IPS DF 4.7 (cell line): ENCODE results near the gene ARMH1.
"Not testable (repeated sequence)": the region's sequence is repeated elsewhere in the genome, so short reads cannot be mapped to it uniquely, and the experiment has no call there.

Experiments
- DNase-seq: peaks from one replicate; pipeline ENCODE4 v3.0.0-alpha.2; 2013; ENCODE audit warnings: low spot score; ENCODE audit errors: extremely low read depth

ARMH1 gene

GRCh38 chr1:44666719-44667118, 7.8 kb upstream of the ARMH1 start:
- DNase-seq, result not testable (repeated sequence)

- no peak for DNase-seq
Measured at GRCh38 chr1:44670751-44671640, 3.5 kb upstream of the ARMH1 start.

DNA sequence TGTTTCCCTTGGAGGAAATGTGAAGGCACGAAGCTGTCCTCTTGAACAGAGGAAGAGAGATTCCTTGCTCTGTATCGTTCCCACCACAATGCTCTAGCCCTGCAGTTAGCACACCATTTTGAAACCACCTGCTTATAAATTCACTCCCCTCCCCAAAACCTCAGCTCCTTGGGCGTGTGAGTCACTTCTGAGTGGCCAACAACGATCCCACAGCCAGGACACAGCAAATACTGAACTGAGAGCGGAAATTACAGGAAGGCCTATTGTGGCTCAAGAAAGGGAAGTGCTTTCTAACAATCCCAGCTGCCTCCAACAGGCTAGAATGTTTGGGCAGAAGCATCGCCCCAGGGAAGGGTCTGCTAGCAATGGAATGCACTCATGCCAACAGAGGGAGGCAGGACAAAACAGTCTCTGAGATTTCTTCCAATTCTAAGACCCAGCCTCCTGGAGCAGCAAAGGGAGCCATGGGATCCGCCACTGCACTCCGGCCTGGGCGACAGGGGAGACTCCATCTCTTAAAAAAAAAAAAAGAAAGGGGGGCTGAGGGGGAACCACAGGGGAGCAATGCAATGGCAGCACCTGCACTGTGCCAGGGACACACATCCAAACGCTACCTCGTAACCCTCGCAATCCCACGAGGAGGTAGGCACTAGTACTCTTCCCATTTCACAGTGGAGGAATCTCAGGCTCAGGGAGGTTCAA, 2.1 kb upstream of the ARMH1 start:
- DNase-seq, result no peak

GRCh38 chr1:44672961-44673674, 1.4 kb upstream of the ARMH1 start:
- DNase-seq, result no peak

GRCh38 chr1:44673675-44674112, 820 bp upstream of the ARMH1 start:
- DNase-seq, result no peak

- DNase-seq, result no peak
Measured at GRCh38 chr1:44675186-44675585, 672 bp downstream of the ARMH1 start.

DNA sequence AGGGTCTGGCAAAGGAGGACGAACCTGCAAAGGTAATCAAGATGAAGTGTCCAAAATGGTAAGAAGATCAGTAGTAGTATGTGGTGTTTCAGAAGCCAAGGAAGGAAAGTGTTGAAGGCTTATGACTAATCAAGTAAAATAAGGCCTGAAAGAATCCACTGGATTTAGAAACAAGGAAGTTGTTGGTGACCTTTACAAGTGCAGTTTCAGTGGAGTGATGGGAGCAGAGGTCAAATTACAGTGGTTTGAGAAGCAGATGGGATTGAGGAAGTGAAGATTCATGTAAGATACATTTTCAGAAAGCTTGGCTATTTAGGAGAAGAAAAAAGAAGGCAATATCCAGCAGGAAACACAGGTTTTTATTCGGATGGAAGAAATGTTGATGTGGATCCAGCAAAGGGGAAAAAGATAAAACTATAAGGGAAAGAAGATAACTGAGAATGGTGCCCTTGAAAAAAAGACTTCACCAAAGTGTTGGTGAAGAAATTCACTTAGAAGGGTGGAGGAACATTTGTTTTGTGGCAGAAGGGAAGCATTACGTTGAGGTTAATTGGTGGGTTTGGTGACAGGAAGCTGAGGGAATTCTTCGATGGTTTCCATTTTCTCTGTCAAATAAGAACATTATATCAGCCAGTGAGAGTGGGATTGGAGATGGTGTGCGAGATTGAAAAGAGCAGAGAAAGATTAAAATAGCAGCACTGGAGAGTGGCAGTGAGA, 2.1 kb downstream of the ARMH1 start:
- no peak for DNase-seq

GRCh38 chr1:44677201-44677766, 2.8 kb downstream of the ARMH1 start:
- DNase-seq, result no peak

DNA sequence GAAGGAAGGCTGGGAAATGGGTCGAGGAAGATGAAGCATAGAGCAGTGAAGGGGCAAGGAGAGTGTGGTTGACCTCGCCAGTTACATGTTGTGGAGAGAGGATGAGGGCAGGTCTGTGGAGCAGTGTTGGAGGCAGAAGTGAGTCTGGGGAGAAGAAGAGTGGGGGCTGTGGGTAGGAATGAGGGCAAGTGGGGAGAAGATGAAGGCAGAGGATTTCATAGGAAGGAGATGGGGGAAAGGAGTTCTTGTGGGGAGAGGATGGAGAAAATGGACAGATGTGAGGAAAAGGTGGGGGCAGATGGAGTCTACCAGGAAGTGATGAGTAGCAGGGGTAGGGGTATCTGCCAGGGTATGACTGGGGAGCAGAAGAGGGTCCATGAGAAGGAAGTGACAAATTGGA, 3.6 kb downstream of the ARMH1 start:
- DNase-seq, result no peak

- DNase-seq, result no peak
Measured at GRCh38 chr1:44678626-44679025, 4.1 kb downstream of the ARMH1 start.

- DNase-seq, result no peak
Measured at GRCh38 chr1:44679468-44679867, 5.0 kb downstream of the ARMH1 start.

- DNase-seq, result no peak
Measured at GRCh38 chr1:44681905-44682882, 7.7 kb downstream of the ARMH1 start.

GRCh38 chr1:44682883-44683265, 8.4 kb downstream of the ARMH1 start:
- no peak for DNase-seq

- DNase-seq, result no peak
Measured at GRCh38 chr1:44684525-44684924, 10.0 kb downstream of the ARMH1 start.

DNA sequence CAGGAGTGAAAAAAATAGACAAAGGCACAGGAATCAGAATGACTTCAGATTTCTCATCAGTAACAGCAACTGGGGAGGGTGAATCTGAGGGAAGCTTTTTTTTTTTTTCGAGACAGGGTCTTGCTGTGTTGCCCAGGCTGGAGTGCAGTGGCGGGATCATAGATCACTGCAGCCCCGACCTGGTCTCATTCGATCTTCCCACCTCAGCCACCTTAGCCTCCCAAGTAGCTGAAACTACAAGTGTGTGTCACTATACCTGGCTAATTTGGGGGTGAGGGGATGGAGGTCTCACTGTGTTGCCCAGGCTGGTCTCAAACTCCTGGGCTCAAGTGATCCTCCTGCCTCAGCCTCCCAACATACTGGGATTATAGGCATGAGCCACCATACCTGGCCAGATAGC, 10.7 kb downstream of the ARMH1 start:
- no peak for DNase-seq

DNA sequence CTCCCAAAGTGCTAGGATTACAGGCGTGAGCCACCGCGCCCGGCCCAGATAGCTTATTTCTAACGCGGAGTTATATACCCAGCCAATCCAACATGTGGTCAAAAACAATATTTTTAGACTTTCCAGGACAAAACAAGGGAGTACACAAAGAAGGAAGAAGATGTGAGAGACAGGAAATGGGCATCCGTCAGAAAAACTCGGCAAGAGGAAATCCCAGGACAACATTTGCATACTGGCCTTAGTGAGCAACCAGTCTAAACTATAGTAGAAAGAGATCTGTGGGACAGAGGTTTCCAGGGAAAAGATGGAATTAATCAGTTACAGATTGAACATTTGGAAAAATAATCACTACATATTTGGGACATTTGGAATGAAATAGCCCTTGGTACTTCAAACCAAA, 11.4 kb downstream of the ARMH1 start:
- no peak for DNase-seq

GRCh38 chr1:44688760-44689446, 14.4 kb downstream of the ARMH1 start:
- no peak for DNase-seq

- no peak for DNase-seq
Measured at GRCh38 chr1:44689447-44689765, 14.9 kb downstream of the ARMH1 start.

DNA sequence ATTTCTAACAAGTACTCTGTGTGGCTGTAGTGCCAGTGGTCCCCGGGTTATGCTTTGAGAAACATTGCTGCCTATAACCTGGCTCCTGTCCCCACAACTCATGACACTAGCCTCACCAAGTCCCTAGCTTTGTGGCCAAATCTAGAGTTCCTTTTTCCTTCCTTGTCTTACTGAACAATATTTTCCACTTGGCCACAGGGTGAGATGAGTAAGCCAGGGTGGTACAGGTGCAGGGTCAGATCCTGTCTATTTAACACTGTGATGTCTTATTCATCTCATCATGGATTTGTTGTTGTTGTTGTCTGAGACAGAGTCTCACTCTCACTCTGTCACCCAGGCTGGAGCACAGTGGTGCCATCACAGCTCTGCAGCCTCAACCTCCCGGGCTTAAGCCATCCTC, 18.6 kb downstream of the ARMH1 start:
- DNase-seq, result no peak
